GM18517 (cell line): ENCODE results near the gene KPNA4.
"Not testable (repeated sequence)": the region's sequence is repeated elsewhere in the genome, so short reads cannot be mapped to it uniquely, and the experiment has no call there.

Experiments
- ATAC-seq: cut with Tn5 transposase; IDR thresholded peaks from one replicate; pipeline ENCODE4 v1.9.1; 2021; ENCODE audit warnings: mild to moderate bottlenecking, moderate library complexity; ENCODE audit not compliant: unreplicated experiment

The KPNA4 gene, protein sequence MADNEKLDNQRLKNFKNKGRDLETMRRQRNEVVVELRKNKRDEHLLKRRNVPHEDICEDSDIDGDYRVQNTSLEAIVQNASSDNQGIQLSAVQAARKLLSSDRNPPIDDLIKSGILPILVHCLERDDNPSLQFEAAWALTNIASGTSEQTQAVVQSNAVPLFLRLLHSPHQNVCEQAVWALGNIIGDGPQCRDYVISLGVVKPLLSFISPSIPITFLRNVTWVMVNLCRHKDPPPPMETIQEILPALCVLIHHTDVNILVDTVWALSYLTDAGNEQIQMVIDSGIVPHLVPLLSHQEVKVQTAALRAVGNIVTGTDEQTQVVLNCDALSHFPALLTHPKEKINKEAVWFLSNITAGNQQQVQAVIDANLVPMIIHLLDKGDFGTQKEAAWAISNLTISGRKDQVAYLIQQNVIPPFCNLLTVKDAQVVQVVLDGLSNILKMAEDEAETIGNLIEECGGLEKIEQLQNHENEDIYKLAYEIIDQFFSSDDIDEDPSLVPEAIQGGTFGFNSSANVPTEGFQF

DNA sequence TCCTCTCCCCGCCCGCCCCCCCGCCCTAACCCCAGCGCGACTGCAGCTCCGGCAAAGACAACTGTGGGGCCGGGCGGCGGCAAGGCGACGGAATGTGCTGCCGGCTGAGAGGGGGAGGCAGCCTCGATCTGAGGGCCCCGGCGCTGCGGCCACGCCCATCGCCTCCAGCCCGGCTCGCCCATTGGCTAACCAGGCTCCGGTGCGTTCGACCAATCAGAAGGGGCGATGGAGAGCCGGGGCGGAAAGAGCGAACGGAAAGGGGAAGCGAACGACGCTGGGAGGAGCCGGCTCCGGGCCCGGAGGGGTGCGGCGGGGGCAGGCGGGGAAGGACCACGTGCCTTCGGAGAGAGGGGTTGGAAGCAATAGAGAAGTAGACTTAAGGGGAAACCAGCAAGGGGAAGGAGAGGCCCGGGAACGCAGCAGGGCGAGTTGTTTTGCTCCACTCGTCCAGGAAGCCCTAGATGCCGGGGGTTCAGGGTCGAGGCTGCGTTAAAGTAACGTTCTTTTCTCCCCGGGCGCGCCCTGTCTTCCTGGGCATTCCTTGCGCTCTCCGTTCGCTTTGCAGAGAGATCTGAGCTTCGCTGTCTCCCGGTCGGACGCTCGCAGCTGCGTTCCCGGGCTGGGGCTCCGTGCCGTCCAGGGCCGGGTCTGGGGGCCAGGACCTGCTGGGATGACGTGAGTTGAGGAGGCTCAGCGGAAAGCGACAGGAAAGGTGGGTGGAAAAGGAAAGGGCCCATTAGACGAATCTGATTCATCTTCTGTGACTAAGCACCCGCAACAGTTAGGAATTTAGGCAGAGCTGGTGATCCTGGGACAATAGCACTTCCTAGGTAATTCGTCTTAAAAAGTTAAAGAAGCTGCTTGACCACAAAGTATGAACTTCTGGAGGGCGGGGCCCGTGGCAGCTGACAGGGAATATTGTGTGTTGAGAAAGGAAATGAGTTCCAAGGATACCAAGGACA, at the start of gene KPNA4:
Gene KPNA4, minus strand, starts transcription at position 130 of the 962 bp plus-strand sequence. CDS start 289 bp downstream, outside the sequence.
- peak; percentile 84 for ATAC-seq

- no peak for ATAC-seq
Measured at GRCh38 chr3:160613661-160614060, 48.3 kb upstream of the KPNA4 start.

- ATAC-seq: no peak
Measured at GRCh38 chr3:160612386-160613075, 47.2 kb upstream of the KPNA4 start.

DNA sequence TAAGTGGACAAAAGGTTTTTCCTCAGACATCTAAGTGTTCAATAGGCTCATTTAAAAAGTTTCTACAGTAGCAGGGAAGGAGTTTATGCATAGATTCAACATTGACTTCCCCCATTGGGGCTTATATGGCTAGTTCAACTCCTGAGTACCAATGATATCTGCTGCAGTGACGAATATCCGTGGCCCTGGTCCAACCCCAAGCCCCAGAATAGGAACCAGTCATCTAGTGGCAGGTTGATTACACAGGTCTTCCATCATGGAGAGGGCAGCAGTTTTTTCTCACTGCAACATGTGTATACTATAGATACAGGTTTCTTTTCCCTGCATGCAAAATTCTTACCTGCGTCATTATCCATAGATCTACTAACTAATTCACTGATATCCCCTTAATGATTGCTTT, 45.8 kb upstream of the KPNA4 start:
- ATAC-seq: no peak

DNA sequence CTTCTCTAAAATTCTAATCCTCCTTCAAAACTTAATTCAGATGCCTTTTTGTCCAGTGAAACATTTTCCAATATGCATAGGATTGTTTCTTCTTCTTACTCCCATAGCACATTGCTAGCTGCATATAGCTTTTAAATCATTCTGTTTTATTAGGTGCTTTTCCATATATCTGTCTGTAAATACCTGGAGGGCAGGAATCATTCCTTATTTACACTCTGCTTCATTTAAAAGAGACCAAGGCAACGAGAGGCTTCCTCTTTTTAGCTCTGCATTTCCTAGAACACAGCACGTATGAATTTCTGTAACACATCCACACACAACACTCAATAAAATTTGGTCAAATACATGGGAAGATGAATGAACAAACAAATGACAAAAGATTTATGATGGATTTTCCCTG, 43.5 kb upstream of the KPNA4 start:
- no peak for ATAC-seq

DNA sequence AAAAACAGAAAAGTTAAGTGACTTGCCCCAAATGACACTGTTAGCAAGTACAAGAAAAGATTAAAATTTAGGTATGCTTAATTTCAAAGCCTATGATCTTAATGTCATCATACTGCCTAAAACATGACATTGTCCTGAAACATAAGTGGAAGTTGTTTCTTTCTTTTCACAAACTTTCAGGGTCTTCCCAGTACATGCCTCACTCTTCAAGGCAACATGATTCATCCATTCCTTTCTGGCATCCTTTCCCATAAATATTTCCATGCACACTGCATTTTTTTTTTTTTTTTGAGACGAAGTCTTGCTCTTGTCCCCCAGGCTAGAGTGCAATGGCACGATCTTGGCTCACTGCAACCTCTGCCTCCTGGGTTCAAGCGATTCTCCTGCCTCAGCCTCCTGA, 42.5 kb upstream of the KPNA4 start:
- no peak for ATAC-seq

- no peak for ATAC-seq
Measured at GRCh38 chr3:160605315-160605714, 39.9 kb upstream of the KPNA4 start.

DNA sequence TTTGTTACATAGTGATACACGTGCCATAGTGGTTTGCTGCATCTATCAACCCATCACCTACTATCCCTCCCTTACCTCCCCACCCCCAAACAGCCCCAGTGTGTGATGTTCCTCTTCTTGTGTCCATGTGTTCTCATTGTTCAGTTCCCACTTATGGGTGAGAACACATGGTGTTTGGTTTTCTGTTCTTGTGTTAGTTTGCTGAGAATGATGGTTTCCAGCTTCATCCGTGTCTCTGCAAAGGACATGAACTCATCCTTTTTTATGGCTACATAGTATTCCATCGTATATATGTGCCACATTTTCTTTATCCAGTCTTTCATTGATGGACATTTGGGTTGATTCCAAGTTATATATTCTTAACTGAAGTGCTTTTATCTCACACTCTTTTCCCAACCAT, 38.5 kb upstream of the KPNA4 start:
- ATAC-seq: not testable (repeated sequence)

- no peak for ATAC-seq
Measured at GRCh38 chr3:160602259-160602658, 36.9 kb upstream of the KPNA4 start.

DNA sequence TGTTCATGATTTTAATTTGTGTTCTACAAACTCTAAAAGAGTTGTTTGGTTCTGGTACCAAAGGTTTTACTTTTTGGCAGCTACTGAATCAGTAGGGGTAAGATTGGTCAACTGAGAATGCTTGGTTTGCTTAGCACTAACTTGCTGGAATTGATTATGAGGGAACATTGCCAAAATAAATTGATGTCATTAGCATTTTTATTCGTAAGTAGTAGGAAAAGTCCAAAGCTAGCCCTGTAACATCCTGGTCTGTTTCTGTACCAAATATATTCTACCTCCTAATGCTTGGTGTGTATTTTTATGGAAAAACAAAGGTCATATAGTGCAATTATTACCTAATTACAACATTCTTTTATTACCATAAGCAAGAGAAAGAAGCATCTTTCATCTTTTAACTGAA, 35.9 kb upstream of the KPNA4 start:
- ATAC-seq: no peak

GRCh38 chr3:160598865-160599264, 33.5 kb upstream of the KPNA4 start:
- ATAC-seq: no peak

- no peak for ATAC-seq
Measured at GRCh38 chr3:160588023-160588422, 22.7 kb upstream of the KPNA4 start.

- no peak for ATAC-seq
Measured at GRCh38 chr3:160587105-160587504, 21.7 kb upstream of the KPNA4 start.

- ATAC-seq: no peak
Measured at GRCh38 chr3:160586679-160587078, 21.3 kb upstream of the KPNA4 start.

DNA sequence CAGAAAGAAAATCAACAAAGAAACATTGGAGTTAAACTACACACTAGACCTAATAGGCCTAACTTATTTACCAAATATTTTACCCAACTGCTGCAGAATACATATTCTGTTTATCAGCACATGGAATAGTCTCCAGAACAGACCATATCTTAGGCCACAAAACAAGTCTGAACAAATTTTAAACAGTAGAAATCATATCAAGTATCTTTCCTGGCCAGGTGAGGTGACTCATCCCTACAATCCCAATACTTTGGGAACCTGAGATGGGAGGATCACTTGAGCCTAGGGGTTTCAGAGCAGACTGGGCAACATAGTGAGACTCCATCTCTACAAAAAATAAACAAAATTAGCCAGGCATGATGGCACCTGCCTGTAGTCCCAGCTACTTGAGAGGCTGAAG, 18.1 kb upstream of the KPNA4 start:
- no peak for ATAC-seq

- no peak for ATAC-seq
Measured at GRCh38 chr3:160580938-160581337, 15.6 kb upstream of the KPNA4 start.

DNA sequence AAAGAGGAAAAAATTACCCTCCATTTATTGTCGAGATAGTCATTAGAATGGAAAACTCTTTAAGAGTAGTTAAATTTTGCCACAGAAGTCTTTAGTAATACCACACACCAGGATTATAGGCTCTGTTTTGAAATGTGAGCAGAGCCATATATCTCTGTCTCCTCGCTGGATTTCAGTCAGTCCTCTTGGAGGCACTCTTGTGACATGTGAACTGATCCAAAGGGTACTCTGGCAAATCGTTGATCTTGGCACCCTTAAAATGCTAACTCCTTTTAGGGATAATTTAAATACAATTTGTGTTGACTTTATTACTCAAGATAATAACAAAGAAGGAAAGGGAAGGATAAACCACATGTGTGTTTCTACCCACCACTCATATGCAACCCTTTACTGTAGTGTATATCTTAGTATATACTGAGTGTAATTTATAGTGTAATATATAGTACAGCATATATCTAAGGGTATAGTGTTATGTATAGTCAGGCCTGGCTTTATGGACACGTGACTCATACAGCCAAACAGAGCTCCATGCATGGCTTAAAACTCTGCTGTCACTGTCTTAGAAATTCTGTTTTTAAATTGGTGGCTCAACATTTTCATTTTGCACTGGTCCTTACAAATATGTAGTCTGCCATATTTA, 12.3 kb upstream of the KPNA4 start:
- ATAC-seq: no peak

- ATAC-seq: no peak
Measured at GRCh38 chr3:160577093-160577492, 11.7 kb upstream of the KPNA4 start.

GRCh38 chr3:160576621-160577020, 11.2 kb upstream of the KPNA4 start:
- no peak for ATAC-seq

DNA sequence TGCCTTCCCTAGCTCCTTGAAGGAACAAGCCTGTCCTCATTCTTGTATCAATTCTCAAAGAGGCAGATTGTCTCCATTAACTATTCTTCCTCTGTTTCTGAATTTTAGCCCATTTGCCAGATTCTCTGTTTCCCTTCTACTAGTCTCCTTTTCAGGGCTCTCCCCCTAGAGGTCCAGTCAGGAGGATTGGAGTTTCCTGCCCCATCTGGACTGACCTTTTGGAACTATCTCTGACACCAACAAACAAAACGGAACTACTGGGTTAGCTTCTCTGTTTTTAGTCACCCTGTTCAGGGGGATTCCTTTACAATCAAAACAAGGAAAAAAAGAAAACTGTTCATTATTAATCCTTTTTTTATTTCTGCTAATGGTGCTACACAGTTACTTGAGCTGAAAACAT, 10.2 kb upstream of the KPNA4 start:
- ATAC-seq: no peak
